ENCODE data around the gene CALN1. TPM values are rescaled to one million over a fixed set of nuclear protein-coding genes. Genes with fewer than 3 reads are reported as not detected.

CALN1 gene
- total RNA-seq, 1 donor from 2014 or later = not detected

- H3K9me3 Mint-ChIP-seq (ENCODE audit: unreplicated experiment) = peaks cover 6% of the 10 kb centered on the region
- TF ChIP-seq CTCF (IDR thresholded peaks at IDR 0.05) = no peak
- H3K27me3 Mint-ChIP-seq (ENCODE audit: unreplicated experiment) = peaks cover 3% of the 10 kb centered on the region
- H3K4me3 Mint-ChIP-seq (ENCODE audit: unreplicated experiment) = no peak overlapping the region
- H3K4me1 Mint-ChIP-seq (ENCODE audit: unreplicated experiment) = no peaks in the 10 kb centered on the region
- DNase-seq (ENCODE audit: extremely low spot score, unreplicated experiment) = no peak
- no peaks in the 10 kb centered on the region for H3K36me3 Mint-ChIP-seq (ENCODE audit: unreplicated experiment)
- H3K27ac Mint-ChIP-seq (ENCODE audit: unreplicated experiment) = no peak overlapping the region
Observed at GRCh38 chr7:72445580-72445979, 33.4 kb upstream of the CALN1 start.

GRCh38 chr7:72445075-72445474, 32.9 kb upstream of the CALN1 start:
- no peak for DNase-seq (ENCODE audit: extremely low spot score, unreplicated experiment)
- Mint-ChIP-seq H3K27ac (ENCODE audit: unreplicated experiment) (no peak overlapping the region), H3K4me3 (ENCODE audit: unreplicated experiment) (no peak overlapping the region), H3K4me1 (ENCODE audit: unreplicated experiment) (no peaks in the 10 kb centered on the region), H3K27me3 (ENCODE audit: unreplicated experiment) (peaks cover 3% of the 10 kb centered on the region), H3K36me3 (ENCODE audit: unreplicated experiment) (no peaks in the 10 kb centered on the region), H3K9me3 (ENCODE audit: unreplicated experiment) (peaks cover 6% of the 10 kb centered on the region)
- TF ChIP-seq CTCF (IDR thresholded peaks at IDR 0.05) = no peak

- peaks cover 6% of the 10 kb centered on the region for H3K9me3 Mint-ChIP-seq (ENCODE audit: unreplicated experiment)
- no peak overlapping the region for H3K27ac Mint-ChIP-seq (ENCODE audit: unreplicated experiment)
- H3K36me3 Mint-ChIP-seq (ENCODE audit: unreplicated experiment) = no peaks in the 10 kb centered on the region
- H3K4me1 Mint-ChIP-seq (ENCODE audit: unreplicated experiment) = no peaks in the 10 kb centered on the region
- DNase-seq (ENCODE audit: extremely low spot score, unreplicated experiment) = no peak
- peaks cover 3% of the 10 kb centered on the region for H3K27me3 Mint-ChIP-seq (ENCODE audit: unreplicated experiment)
- no peak for TF ChIP-seq CTCF (IDR thresholded peaks at IDR 0.05)
- H3K4me3 Mint-ChIP-seq (ENCODE audit: unreplicated experiment) = no peak overlapping the region
Observed at GRCh38 chr7:72444026-72444776, 32.1 kb upstream of the CALN1 start.

DNA sequence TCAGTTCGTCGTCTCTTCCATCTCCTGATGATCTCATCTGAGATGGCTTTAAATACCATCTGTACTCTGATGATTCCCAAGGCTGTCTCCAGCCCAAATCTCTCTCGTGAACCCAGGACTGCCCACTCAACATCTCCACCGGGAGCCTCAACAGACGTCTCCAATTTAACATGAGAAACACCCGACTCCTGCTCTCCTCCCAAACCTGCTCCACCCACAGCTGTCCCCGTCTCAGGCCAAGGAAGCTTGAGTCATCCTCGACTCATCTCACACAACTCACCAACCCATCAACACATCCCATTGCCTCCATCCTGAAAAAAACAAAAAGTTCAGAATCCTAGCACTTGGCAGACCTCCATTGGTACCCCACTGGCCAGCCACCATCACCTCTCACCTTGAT, 29.7 kb upstream of the CALN1 start:
- Mint-ChIP-seq H3K4me3 (ENCODE audit: unreplicated experiment) (no peak overlapping the region), H3K9me3 (ENCODE audit: unreplicated experiment) (peaks cover 10% of the 10 kb centered on the region), H3K27ac (ENCODE audit: unreplicated experiment) (no peak overlapping the region), H3K27me3 (ENCODE audit: unreplicated experiment) (peaks cover 3% of the 10 kb centered on the region), H3K36me3 (ENCODE audit: unreplicated experiment) (no peaks in the 10 kb centered on the region), H3K4me1 (ENCODE audit: unreplicated experiment) (no peaks in the 10 kb centered on the region)
- no peak for DNase-seq (ENCODE audit: extremely low spot score, unreplicated experiment)
- TF ChIP-seq CTCF (IDR thresholded peaks at IDR 0.05) = no peak

- Mint-ChIP-seq H3K27me3 (ENCODE audit: unreplicated experiment) (no peaks in the 10 kb centered on the region), H3K4me3 (ENCODE audit: unreplicated experiment) (no peak overlapping the region), H3K9me3 (ENCODE audit: unreplicated experiment) (peaks cover 10% of the 10 kb centered on the region), H3K27ac (ENCODE audit: unreplicated experiment) (no peak overlapping the region), H3K36me3 (ENCODE audit: unreplicated experiment) (no peaks in the 10 kb centered on the region), H3K4me1 (ENCODE audit: unreplicated experiment) (no peaks in the 10 kb centered on the region)
- TF ChIP-seq CTCF (IDR thresholded peaks at IDR 0.05) = no peak
- DNase-seq (ENCODE audit: extremely low spot score, unreplicated experiment) = no peak
Observed at GRCh38 chr7:72438491-72438890, 26.4 kb upstream of the CALN1 start.

Measured in osteocyte (in vitro differentiated cells).